Adrenal gland (tissue), 12 donors: Measurements from ENCODE around the gene MYOCD. TPM values are rescaled to one million over a fixed set of nuclear protein-coding genes. Genes with fewer than 3 reads are reported as not detected.

Experiments
- DNase-seq, 7 donors: peaks; one replicate each; pipeline ENCODE4 v3.0.0-alpha.2; 2019 to 2020
- H3K27ac ChIP-seq, 5 donors: fragments of 200-600 bp; sonication (generic) in 4 of 5; 1 replicate in 3 of 5; 2 replicates in 2 of 5; pipeline versions ENCODE4 v1.5.1 to v1.8.0; 2016 to 2020; ENCODE audit warnings: mild to moderate bottlenecking in 1 of 5
- H3K27me3 ChIP-seq: fragments of 200-600 bp; 2 replicates; pipeline ENCODE4 v1.8.0; 2021
- H3K36me3 ChIP-seq, 2 donors: fragments of 200-600 bp; replicated peaks in 1 of 2; 1 replicate in 1 of 2; 2 replicates in 1 of 2; pipeline versions ENCODE4 v1.5.1 to v1.8.0; 2018 to 2022
- H3K4me1 ChIP-seq, 2 donors: fragments of 200-600 bp; replicated peaks in 1 of 2; 1 replicate in 1 of 2; 2 replicates in 1 of 2; pipeline versions ENCODE4 v1.5.1 to v1.8.0; 2018 to 2021
- H3K4me3 ChIP-seq, 4 donors: fragments of 200-600 bp; sonication (generic) in 3 of 4; one replicate each; pipeline ENCODE4 v1.5.1; 2016 to 2018
- H3K9me3 ChIP-seq, 3 donors: fragments of 200-600 bp; sonication (generic) in 1 of 3; replicated peaks in 1 of 3; 1 replicate in 2 of 3; 2 replicates in 1 of 3; pipeline versions ENCODE4 v1.5.1 to v1.8.0; 2016 to 2021
- CTCF ChIP-seq, 6 experiments: fragments of 450-650 bp in 4 of 6; fragments of 200-600 bp in 2 of 6; sonication (generic) in 1 of 6; IDR thresholded peaks; 1 replicate in 5 of 6; 2 replicates in 1 of 6; pipeline versions ENCODE4 v1.5.1 to v1.8.0; 2016 to 2021; ENCODE audit warnings: antibody characterized with exemption in 6 of 6, mild to moderate bottlenecking in 2 of 6, moderate library complexity in 1 of 6
- POLR2A ChIP-seq, 2 donors: fragments of 450-650 bp; IDR thresholded peaks; one replicate each; pipeline ENCODE4 v1.6.1; 2017; ENCODE audit warnings: antibody characterized with exemption in 2 of 2, mild to moderate bottlenecking in 2 of 2, moderate library complexity in 1 of 2
- WGBS, 4 donors: extraction: QIAGEN DNeasy Blood & Tissue Kit in 2 of 4; methylation state at CpG; one replicate each; pipeline versions ENCODE4 v1.1.5 to v1.1.7; 2013 to 2017; 5-methylcytosine and 5-hydroxymethylcytosine counted together
- intact Hi-C, 2 donors: fragments of 100-400 bp; cut with DNase I; formaldehyde crosslinking; loops; one replicate each; pipeline versions ENCODE4 v1.14.1 to v1.15.0; 2022 to 2023
- polyA plus RNA-seq, 3 donors: library from polyadenylated mRNA; stranded (reverse); fragments of 200-250 nt in 2 of 3; fragments of 350-450 nt in 1 of 3; fragmentation: Illumina TruSeq in 1 of 3; extraction: RNeasy Lipid Tissue Mini Kit (QIAGEN cat#74804) in 1 of 3; gene quantifications; one replicate each; pipeline ENCODE4 v1.2.3, GENCODE V29; 2013 to 2014
- total RNA-seq, 9 donors: library from RNA; depleted of rRNA in 4 of 9; stranded (reverse); fragments of >200 nt in 4 of 9; fragments of 120-200 nt in 1 of 9; fragmentation: NEBNext Ultra II Directional in 1 of 9; extraction: Animal tissue kit (Norgen Biotek cat#: 25700) in 1 of 9; gene quantifications; one replicate each; pipeline versions ENCODE4 v1.1.0 to v1.2.4, GENCODE V29; 2013 to 2023
- donor health status: healthy with polysubstance abuse.
- donor health status: Bipolar disorder and iron deficiency.
- donor health status: DM: yes; HTN: yes; CAD: no.
- donor health status: DM: no; HTN: no; CAD: no.
- donor health status: DM: no; HTN: no; CAD: no.
- donor health status: DM: yes; HTN: yes; CAD: no.

MYOCD gene
- total and polyA plus RNA-seq, 12 donors: 0.18 to 4.3 (median 0.97) TPM

DNA sequence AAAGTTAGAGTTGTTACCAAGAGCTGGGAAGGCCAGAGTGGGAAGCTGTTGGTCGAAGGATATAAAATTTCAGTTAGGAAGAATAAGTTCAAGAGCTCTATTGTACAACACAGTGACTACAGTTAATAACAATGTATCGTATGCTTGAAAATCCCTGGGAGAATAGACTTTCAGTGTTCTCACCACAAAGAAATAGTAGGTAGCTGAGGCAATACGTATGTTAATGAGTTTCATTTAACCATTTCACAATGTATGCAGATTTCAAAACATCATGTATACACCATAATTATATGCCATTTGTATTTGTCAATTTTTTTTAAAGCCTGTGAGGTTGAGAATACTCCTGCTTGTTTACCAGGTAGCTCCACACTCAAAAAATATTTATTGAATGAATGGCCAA lies 41.5 kb upstream of the MYOCD start:
- no peak for DNase-seq

DNA sequence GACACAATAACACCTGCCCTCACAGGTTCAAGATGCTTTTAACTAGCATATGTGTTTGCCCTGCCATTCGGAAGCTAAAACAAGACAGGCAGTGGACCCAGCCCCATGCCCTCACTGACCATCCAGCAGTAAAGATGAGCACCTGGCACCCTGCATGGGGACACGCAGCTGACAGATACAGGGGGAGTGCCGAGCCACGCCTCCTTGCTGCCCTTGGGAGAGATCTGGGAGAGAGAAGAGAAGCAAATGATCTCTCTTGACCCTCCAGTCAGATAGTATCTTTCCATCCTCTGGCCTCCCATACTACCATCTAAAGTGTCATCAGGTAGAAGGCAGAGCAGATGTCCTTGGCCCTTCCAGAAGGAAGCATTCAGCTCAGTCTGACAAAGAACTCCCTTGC lies 40.6 kb upstream of the MYOCD start:
- no peak overlapping the region for H3K4me3 ChIP-seq
- H3K9me3 ChIP-seq: no peaks in the 10 kb centered on the region
- H3K27ac ChIP-seq: no peak overlapping the region
- no peak for DNase-seq
- H3K4me1 ChIP-seq: no peaks in the 10 kb centered on the region
- no peaks in the 10 kb centered on the region for H3K36me3 ChIP-seq
- intact Hi-C loops: no loop called here
- 65 to 85% (median 72%) methylated on average over 4 of the region's 4 CpGs for WGBS, 4 donors
- H3K27me3 ChIP-seq: no peaks in the 10 kb centered on the region
- TF ChIP-seq CTCF (IDR thresholded peaks at IDR 0.05) (no peak), POLR2A (IDR thresholded peaks at IDR 0.05) (no peak)

More for the DNA sequence above, 41.5 kb upstream of the MYOCD start:
- H3K9me3 ChIP-seq: no peaks in the 10 kb centered on the region
- H3K27me3 ChIP-seq: no peaks in the 10 kb centered on the region
- whole genome bisulfite sequencing, 4 donors: 74 to 83% (median 80%) methylated on average over 3 of the region's 3 CpGs
- no peak overlapping the region for H3K27ac ChIP-seq
- no peak overlapping the region for H3K4me3 ChIP-seq
- intact Hi-C loops: no loop called here
- TF ChIP-seq CTCF (IDR thresholded peaks at IDR 0.05) (no peak), POLR2A (IDR thresholded peaks at IDR 0.05) (no peak)
- H3K36me3 ChIP-seq: no peaks in the 10 kb centered on the region
- H3K4me1 ChIP-seq: no peaks in the 10 kb centered on the region

DNA sequence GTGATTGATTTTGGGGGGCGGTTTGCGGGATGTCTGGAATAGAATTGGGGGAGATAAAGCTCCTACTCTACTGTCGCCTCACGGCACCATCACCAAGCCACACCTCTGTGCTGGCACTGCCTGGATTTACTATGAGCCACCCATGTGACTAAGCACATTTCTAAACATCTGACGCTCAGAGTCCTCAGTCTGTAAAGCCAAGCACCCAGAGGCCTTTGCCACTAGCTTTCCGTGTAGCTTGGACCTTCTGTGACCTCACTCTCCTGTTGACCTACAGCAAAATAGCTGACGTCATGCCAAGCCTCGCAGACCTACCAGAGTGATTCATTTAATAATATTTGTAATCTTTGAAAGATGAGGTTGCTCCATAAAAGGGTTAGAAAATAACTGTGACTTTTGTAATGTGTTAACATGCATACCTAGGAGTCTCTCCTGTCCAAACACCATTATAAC lies 38.5 kb upstream of the MYOCD start:
- Histone ChIP-seq H3K4me3 (no peak overlapping the region), H3K36me3 (no peaks in the 10 kb centered on the region), H3K27me3 (no peaks in the 10 kb centered on the region), H3K4me1 (no peaks in the 10 kb centered on the region), H3K9me3 (no peaks in the 10 kb centered on the region), H3K27ac (peak overlapping the region in 1 of 5 donors; percentile 11)
- TF ChIP-seq CTCF (IDR thresholded peaks at IDR 0.05) (no peak), POLR2A (IDR thresholded peaks at IDR 0.05) (no peak)
- intact Hi-C loops: no loop called here
- peak in 5 of 7 donors; percentile 16 to 54 (median 27) for DNase-seq
- 60 to 73% (median 64%) methylated on average over 8 of the region's 8 CpGs for WGBS, 4 donors

- TF ChIP-seq POLR2A (IDR thresholded peaks at IDR 0.05): no peak
- no peak for TF ChIP-seq CTCF (IDR thresholded peaks at IDR 0.05)
- intact Hi-C loops: no loop called here
- H3K4me3 ChIP-seq: no peak overlapping the region
- H3K36me3 ChIP-seq: no peaks in the 10 kb centered on the region
- H3K27ac ChIP-seq: peak overlapping the region in 1 of 5 donors; percentile 35
- DNase-seq: no peak
- H3K4me1 ChIP-seq: no peaks in the 10 kb centered on the region
- H3K9me3 ChIP-seq: no peaks in the 10 kb centered on the region
- WGBS, 4 donors: 59 to 68% (median 65%) methylated on average over 5 of the region's 5 CpGs
- no peaks in the 10 kb centered on the region for H3K27me3 ChIP-seq
Measured at GRCh38 chr17:12627781-12628451, 37.8 kb upstream of the MYOCD start.
